Kidney (tissue), 22 donors: Measurements from ENCODE around the gene HRAS. TPM values are rescaled to one million over a fixed set of nuclear protein-coding genes. Genes with fewer than 3 reads are reported as not detected.

Experiments used
- DNase-seq, 5 donors: peaks; one replicate each; pipeline ENCODE4 v3.0.0-alpha.2; 2013 to 2020
- FAIRE-seq: peaks from 2 replicates; lab custom pipeline; 2012; peaks lifted over from hg19 to GRCh38; lab: Jason Lieb, UNC
- H3K27ac ChIP-seq, 2 donors: one replicate each; pipeline ENCODE4 v1.7.0; 2013; ENCODE audit warnings: low read depth in 2 of 2, low read length in 2 of 2, inconsistent platforms in 1 of 2
- H3K27me3 ChIP-seq: one replicate; pipeline ENCODE4 v1.7.1; 2013; ENCODE audit warnings: low read length, inconsistent platforms; ENCODE audit not compliant: control insufficient read depth, insufficient read depth
- H3K36me3 ChIP-seq, 3 donors: one replicate each; pipeline versions ENCODE4 v1.7.0 to v1.7.1; 2013; ENCODE audit warnings: low read length in 3 of 3, control low read depth in 1 of 3, inconsistent platforms in 1 of 3; ENCODE audit not compliant: insufficient read depth in 3 of 3, control insufficient read depth in 2 of 3
- H3K4me1 ChIP-seq, 3 donors: one replicate each; pipeline versions ENCODE4 v1.7.0 to v1.7.1; 2013; ENCODE audit warnings: low read length in 3 of 3, inconsistent platforms in 1 of 3, low read depth in 1 of 3; ENCODE audit not compliant: control insufficient read depth in 2 of 3, insufficient read depth in 2 of 3
- H3K4me3 ChIP-seq, 3 donors: one replicate each; pipeline versions ENCODE4 v1.7.0 to v1.8.1; 2013; ENCODE audit warnings: low read length in 3 of 3, control low read depth in 1 of 3, inconsistent platforms in 1 of 3
- H3K9ac ChIP-seq, 3 donors: one replicate each; pipeline versions ENCODE4 v1.7.0 to v1.7.1; 2013; ENCODE audit warnings: low read length in 3 of 3, control low read depth in 1 of 3, inconsistent platforms in 1 of 3
- H3K9me3 ChIP-seq, 3 donors: one replicate each; pipeline versions ENCODE4 v1.7.0 to v1.7.1; 2013; ENCODE audit warnings: low read length in 3 of 3, control low read depth in 1 of 3, inconsistent platforms in 1 of 3; ENCODE audit not compliant: control insufficient read depth in 2 of 3, insufficient read depth in 1 of 3
- intact Hi-C: fragments of 100-400 bp; cut with DNase I; formaldehyde crosslinking; loops from one replicate; pipeline ENCODE4 v1.11.1; 2022
- long read RNA-seq, 10 donors: library from polyadenylated mRNA in 1 of 10; unstranded in 1 of 10; transcript quantifications; one replicate each; pipeline ENCODE4 v2.0.0 and lab custom pipeline, GENCODE V29; 2021 to 2026
- polyA plus RNA-seq: library from polyadenylated mRNA; stranded (reverse); fragments of 350-450 nt; fragmentation: Illumina TruSeq; extraction: RNeasy Lipid Tissue Mini Kit (QIAGEN cat#74804); gene quantifications from one replicate; pipeline ENCODE4 v1.2.3, GENCODE V29; 2014; ENCODE audit warnings: low read depth, low replicate concordance; ENCODE audit not compliant: insufficient read depth
- total RNA-seq: library from RNA; stranded (reverse); fragmentation: NEBNext Ultra II Directional; extraction: Animal tissue kit (Norgen Biotek cat#: 25700); gene quantifications from one replicate; pipeline ENCODE4 v1.2.1, GENCODE V29; 2021
- TF ChIP-seq, protein P1 (sequence below): IDR thresholded peaks from 3 replicates; pipeline ENCODE4 v1.5.1; 2012; ENCODE audit warnings: mild to moderate bottlenecking, moderate library complexity, borderline replicate concordance; ENCODE audit not compliant: insufficient read depth; ENCODE audit errors: extremely low read depth
- donor health status: control.
- donor health status: control.
- donor health status: control.
- donor health status: control.
- donor health status: control.
- donor health status: DM: yes; HTN: yes; CAD: no.
- donor health status: Normal renal cell carcinoma (clear cell type).

The HRAS gene
- total RNA-seq, result 66.1 TPM
- 100 TPM for polyA plus RNA-seq
- long read RNA-seq, donor 1, transcript HRAS-201 (6 exons, 894 nt), result major isoform, 16 of 20 reads
- long read RNA-seq, donor 1, partial matches to known transcripts, result 0 of 20 reads
- long read RNA-seq, donor 1, other reads (novel, unspliced or antisense), result 0 of 20 reads
- long read RNA-seq, donor 2, transcript HRAS-201 (6 exons, 894 nt), result major isoform, 10 of 16 reads
- long read RNA-seq, donor 2, partial matches to known transcripts, result 0 of 16 reads
- long read RNA-seq, donor 2, other reads (novel, unspliced or antisense), result 0 of 16 reads
- long read RNA-seq, donor 3, transcript HRAS-201 (6 exons, 894 nt), result major isoform, 11 of 13 reads
- long read RNA-seq, donor 3, partial matches to known transcripts, result 0 of 13 reads
- long read RNA-seq, donor 3, other reads (novel, unspliced or antisense), result 0 of 13 reads
- long read RNA-seq, donor 4, transcript HRAS-201 (6 exons, 894 nt), result major isoform, 9 of 11 reads
- long read RNA-seq, donor 4, partial matches to known transcripts, result 0 of 11 reads
- long read RNA-seq, donor 4, other reads (novel, unspliced or antisense), result 0 of 11 reads
- long read RNA-seq, donor 5, partial matches to known transcripts, result 0 of 2 reads
- long read RNA-seq, donor 5, other reads (novel, unspliced or antisense), result 0 of 2 reads
- long read RNA-seq, donor 6, transcript HRAS-201 (6 exons, 894 nt), result major isoform, 10 of 10 reads
- long read RNA-seq, donor 6, partial matches to known transcripts, result 0 of 10 reads
- long read RNA-seq, donor 6, other reads (novel, unspliced or antisense), result 0 of 10 reads
- long read RNA-seq, donor 7, transcript HRAS-211 (7 exons, 1,114 nt), result minor isoform, 7 of 51 reads
- long read RNA-seq, donor 7, transcript HRAS-201 (6 exons, 894 nt), result major isoform, 22 of 51 reads
- long read RNA-seq, donor 7, partial matches to known transcripts, result 12 of 51 reads
- long read RNA-seq, donor 7, other reads (novel, unspliced or antisense), result 4 of 51 reads
- long read RNA-seq, donor 8, transcript HRAS-201 (6 exons, 894 nt), result major isoform, 11 of 15 reads
- long read RNA-seq, donor 8, partial matches to known transcripts, result 0 of 15 reads
- long read RNA-seq, donor 8, other reads (novel, unspliced or antisense), result 0 of 15 reads
- long read RNA-seq, donor 9, partial matches to known transcripts, result 0 of 10 reads
- long read RNA-seq, donor 9, other reads (novel, unspliced or antisense), result 0 of 10 reads
- long read RNA-seq, donor 10, transcript HRAS-201 (6 exons, 894 nt), result major isoform, 6 of 13 reads
- long read RNA-seq, donor 10, partial matches to known transcripts, result 0 of 13 reads
- long read RNA-seq, donor 10, other reads (novel, unspliced or antisense), result 0 of 13 reads

DNA sequence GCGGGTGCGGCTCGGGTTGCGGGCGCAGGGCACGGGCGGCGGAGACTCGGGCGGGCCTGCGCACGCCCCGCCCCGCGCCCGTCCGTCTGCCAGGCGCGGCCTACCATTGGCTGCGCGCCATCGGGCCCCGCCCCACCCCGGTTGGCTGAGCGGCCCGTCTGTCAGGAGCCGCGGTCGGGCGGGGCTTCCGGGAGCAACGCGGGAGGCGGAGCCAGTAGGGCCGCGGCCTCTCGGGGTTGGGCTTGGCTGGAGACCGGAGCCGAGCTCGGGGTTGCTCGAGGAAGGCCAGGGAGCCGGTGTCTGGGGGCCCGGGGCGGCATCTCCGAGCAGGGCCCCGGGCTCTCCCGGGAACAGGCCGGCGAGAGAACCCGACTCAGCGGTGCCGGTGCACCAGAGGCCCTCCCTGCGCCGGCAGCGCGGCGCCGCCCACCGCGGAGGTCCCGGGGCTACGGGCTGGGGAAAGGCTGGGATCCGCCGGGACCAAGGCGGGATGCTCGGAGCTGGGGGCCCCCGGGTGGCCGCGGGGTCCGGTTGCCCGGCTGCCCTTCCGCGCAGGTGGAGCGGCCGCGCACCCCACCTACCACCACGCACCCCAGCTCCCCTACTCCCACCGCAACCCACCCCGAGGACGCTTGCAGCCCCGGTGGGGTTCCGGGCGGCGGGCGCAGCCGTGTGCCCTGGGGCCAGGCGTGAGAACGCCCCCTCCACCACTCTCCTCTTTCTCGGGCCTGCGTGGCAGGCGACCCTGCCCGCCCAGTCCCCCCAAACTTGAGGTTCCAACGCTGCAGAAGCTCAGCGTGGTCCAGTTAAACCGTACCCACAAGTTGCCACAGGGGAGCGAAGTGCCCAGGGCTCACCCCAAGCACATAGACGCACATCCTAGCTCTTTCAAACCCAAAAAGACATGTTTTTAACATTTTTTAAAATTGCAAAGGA is at the start of gene HRAS:
HRAS (minus strand) TSS at position 58 of the 936 bp plus-strand sequence.
- intact Hi-C loops, result no loop called here
- peak within 1 kb of the TSS; percentile 60 to 63 for H3K27ac ChIP-seq
- no peak for FAIRE-seq

DNA sequence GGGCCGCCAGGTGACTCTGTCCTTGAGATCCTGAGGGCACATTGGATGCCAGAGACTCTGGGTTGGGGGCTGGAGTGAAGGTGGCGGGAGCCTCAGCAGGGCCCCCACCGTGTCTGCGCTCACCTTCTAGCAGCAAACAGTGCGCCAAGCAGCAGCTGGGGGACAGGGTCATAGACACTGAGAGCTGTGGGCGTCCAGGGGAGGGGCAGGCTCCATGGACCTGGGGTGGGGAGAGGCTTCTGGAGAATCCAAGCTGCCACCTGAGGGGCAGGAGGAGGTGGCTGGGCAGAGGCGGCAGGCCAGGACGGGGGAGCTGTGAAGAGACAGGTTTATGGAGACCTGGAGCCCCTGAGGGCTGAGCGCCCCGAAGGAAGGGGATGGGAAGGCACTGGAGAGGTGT is 48.9 kb upstream of the HRAS start:
- Histone ChIP-seq H3K9me3 (no peaks in the 10 kb centered on the region), H3K4me3 (no peak overlapping the region), H3K4me1 (peaks cover 0 to 11% (median 0%) of the 10 kb centered on the region in 3 donors), H3K9ac (no peak overlapping the region), H3K36me3 (peaks cover 0 to 32% (median 16%) of the 10 kb centered on the region in 3 donors), H3K27me3 (no peaks in the 10 kb centered on the region), H3K27ac (no peak overlapping the region)
- DNase-seq, result no peak
- no peak for FAIRE-seq
- TF ChIP-seq, protein P1, sequence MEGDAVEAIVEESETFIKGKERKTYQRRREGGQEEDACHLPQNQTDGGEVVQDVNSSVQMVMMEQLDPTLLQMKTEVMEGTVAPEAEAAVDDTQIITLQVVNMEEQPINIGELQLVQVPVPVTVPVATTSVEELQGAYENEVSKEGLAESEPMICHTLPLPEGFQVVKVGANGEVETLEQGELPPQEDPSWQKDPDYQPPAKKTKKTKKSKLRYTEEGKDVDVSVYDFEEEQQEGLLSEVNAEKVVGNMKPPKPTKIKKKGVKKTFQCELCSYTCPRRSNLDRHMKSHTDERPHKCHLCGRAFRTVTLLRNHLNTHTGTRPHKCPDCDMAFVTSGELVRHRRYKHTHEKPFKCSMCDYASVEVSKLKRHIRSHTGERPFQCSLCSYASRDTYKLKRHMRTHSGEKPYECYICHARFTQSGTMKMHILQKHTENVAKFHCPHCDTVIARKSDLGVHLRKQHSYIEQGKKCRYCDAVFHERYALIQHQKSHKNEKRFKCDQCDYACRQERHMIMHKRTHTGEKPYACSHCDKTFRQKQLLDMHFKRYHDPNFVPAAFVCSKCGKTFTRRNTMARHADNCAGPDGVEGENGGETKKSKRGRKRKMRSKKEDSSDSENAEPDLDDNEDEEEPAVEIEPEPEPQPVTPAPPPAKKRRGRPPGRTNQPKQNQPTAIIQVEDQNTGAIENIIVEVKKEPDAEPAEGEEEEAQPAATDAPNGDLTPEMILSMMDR, result no peak
- intact Hi-C loops, result no loop called here

More for the DNA sequence above, at the start of gene HRAS:
- TF ChIP-seq, protein P1, result no peak
- Histone ChIP-seq H3K9ac (peak within 1 kb of the TSS in 2 of 3 donors; percentile 71 to 73), H3K27me3 (no peaks in the 10 kb centered on the region), H3K4me3 (peak within 1 kb of the TSS; percentile 26 to 67 (median 50)), H3K4me1 (peaks cover 0 to 23% (median 4%) of the 10 kb centered on the region in 3 donors), H3K9me3 (no peaks in the 10 kb centered on the region), H3K36me3 (no peaks in the 10 kb centered on the region)
- DNase-seq, result peak; percentile 96 to 99 (median 97)

- Histone ChIP-seq H3K9me3 (no peaks in the 10 kb centered on the region), H3K4me3 (no peak overlapping the region), H3K27me3 (no peaks in the 10 kb centered on the region), H3K36me3 (peaks cover 0 to 20% (median 10%) of the 10 kb centered on the region in 3 donors), H3K27ac (no peak overlapping the region), H3K4me1 (peaks cover 0 to 29% (median 11%) of the 10 kb centered on the region in 3 donors), H3K9ac (no peak overlapping the region)
- TF ChIP-seq, protein P1, result no peak
- no peak for FAIRE-seq
- intact Hi-C loops, result no loop called here
- no peak for DNase-seq
Observed at GRCh38 chr11:581752-582151, 46.4 kb upstream of the HRAS start.
